HG02943 (cell line): Measurements from ENCODE around the gene ANXA9.

ENCODE experiments used
- ATAC-seq: cut with Tn5 transposase; IDR thresholded peaks from one replicate; pipeline ENCODE4 v1.9.1; 2021; ENCODE audit warnings: mild to moderate bottlenecking, low read depth, moderate library complexity; ENCODE audit not compliant: unreplicated experiment

The ANXA9 gene

GRCh38 chr1:150981805-150982712 is at the start of gene ANXA9:
ANXA9 (plus strand) TSS chr1:150982292; CDS start chr1:150983106, 814 bp downstream.
- no peak for ATAC-seq

DNA sequence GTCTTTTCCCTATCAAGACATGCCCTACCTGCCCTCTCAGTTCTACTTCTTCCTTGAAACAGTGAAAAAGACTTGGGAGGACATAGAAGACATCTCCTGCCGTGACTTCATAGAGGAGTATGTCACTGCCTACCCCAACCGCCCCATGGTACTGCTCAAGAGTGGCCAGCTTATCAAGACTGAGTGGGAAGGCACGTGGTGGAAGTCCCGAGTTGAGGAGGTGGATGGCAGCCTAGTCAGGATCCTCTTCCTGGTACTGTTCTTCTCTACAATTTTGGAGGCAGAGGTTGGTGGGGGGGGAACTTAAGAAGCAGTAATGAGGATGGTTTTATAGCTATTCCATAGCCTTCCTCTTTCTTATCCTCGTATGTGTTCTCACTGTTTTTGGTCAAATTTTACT is 37.2 kb upstream of the ANXA9 start:
- ATAC-seq = no peak

GRCh38 chr1:150954708-150955107 is 27.4 kb upstream of the ANXA9 start:
- no peak for ATAC-seq

- ATAC-seq = no peak
Observed at GRCh38 chr1:150955280-150955679, 26.8 kb upstream of the ANXA9 start.

- no peak for ATAC-seq
Observed at GRCh38 chr1:150957666-150958065, 24.4 kb upstream of the ANXA9 start.

DNA sequence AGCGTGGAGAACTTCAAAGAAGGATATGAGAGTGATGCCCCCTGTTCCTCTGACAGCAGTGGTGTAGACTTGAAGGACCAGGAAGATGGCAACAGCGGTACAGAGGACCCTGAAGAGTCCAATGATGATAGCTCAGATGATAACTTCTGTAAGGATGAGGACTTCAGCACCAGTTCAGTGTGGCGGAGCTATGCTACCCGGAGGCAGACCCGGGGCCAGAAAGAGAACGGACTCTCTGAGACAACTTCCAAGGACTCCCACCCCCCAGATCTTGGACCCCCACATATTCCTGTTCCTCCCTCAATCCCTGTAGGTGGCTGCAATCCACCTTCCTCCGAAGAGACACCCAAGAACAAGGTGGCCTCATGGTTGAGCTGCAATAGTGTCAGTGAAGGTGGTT is 21.4 kb upstream of the ANXA9 start:
- no peak for ATAC-seq

DNA sequence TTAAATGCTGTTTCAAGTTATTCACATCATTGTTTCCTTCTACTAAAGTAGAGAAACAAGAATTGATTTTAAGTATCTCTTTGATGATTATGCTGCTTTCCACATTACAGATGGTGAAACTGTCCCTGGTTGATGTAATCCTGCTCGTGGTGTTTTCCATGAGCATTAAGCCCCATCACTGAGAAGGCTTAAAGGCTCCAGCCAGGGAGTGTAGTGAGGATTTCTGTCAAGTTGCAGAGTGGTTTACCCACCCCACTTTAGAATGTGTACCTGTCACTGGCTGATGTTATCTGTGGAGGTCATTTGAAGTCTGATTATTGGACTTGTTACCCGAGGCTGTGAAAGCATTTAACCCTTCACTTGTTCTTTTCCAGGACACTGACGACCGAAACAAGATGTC is 20.3 kb upstream of the ANXA9 start:
- ATAC-seq = no peak

- no peak for ATAC-seq
Observed at GRCh38 chr1:150963321-150964163, 18.6 kb upstream of the ANXA9 start.

DNA sequence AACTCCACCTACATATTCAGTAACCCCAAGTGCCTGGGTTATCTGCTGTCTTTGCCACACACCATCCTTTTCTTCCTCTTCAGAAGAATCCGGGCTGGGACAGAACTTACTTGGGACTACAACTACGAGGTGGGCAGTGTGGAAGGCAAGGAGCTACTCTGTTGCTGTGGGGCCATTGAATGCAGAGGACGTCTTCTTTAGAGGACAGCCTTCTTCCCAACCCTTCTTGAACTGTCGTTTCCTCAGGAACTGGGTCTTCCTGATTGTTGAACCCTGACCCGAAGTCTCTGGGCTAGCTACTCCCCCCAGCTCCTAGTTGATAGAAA is 18.0 kb upstream of the ANXA9 start:
- ATAC-seq = no peak

DNA sequence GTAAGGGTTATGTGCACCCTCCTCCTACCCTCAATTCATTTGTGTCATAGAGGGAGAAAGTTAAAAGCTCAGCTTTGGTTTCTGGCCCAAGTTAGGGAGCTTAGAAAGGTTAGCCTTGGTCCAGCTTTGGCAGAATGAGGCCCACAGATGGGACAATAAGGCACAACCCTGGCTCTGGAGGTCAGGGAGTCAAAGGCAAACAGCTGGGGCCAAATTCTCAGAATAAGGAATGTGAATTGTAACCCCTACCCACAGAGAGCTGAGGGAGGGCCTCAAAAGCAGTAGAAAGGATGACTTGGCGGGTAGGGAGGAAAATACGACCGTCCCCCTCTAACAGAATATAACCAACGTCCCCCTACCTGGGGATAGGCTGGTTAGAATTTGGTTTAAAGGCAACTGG is 16.5 kb upstream of the ANXA9 start:
- ATAC-seq = no peak

DNA sequence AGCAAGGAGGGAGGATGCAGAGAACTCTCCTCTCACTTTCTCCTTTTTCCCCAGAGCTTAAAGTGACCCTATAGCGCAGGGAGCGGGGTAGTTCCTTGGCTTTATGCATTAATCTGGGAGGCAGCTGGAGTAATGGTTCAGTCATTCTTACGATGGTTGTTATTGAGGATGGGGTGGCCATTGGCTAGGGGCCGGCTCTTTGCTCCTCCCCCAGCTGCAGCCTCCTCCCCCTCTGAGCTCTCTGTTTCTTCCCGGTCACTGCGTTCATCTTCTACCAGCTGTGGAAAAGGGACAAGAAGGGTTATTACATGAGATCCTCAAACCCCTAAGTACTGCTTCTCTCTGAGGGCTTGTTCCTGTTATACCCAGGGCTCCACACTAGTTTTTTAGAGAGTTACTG is 16.1 kb upstream of the ANXA9 start:
- no peak for ATAC-seq

GRCh38 chr1:150967936-150968335 is 14.2 kb upstream of the ANXA9 start:
- no peak for ATAC-seq

DNA sequence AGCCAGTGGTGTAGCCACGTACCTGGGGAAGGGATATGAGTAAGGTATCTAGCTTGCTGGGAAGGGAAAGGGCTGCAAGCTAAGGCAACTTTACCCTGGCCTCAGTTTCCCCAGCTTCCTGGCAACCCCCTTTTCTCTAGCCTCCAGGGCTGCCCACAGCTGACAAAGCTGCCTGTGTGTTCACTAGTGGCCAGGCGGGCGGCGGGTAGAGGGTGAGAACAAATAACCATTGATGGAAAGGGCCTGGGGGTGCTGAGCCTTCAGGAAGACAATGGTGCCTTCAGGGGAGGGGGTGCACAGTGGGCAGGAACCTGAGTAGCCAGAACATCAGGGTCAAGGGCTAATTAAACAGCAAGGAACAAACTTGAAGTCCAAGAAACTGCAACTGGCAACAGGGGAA is 13.6 kb upstream of the ANXA9 start:
- no peak for ATAC-seq

DNA sequence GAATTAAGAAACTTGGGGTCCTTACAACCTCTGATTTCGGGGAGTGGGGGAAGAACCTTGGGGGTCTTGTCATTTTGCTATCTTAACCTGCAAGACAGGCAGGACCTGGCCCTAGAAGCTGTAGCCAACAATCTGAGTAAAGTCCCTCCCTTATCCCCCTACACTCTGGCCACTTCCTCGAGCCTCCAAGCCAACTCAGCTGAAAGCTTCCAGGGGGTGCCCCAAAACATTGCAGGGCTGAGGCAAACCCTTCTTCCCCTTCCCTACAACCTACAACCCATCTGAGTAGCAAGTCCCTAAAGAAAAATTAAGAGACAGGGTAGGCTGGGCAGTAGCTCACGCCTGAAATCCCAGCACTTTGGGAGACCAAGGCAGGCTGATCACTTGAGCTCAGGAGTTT is 12.5 kb upstream of the ANXA9 start:
- no peak for ATAC-seq

- ATAC-seq = no peak
Observed at GRCh38 chr1:150970808-150971582, 11.1 kb upstream of the ANXA9 start.

DNA sequence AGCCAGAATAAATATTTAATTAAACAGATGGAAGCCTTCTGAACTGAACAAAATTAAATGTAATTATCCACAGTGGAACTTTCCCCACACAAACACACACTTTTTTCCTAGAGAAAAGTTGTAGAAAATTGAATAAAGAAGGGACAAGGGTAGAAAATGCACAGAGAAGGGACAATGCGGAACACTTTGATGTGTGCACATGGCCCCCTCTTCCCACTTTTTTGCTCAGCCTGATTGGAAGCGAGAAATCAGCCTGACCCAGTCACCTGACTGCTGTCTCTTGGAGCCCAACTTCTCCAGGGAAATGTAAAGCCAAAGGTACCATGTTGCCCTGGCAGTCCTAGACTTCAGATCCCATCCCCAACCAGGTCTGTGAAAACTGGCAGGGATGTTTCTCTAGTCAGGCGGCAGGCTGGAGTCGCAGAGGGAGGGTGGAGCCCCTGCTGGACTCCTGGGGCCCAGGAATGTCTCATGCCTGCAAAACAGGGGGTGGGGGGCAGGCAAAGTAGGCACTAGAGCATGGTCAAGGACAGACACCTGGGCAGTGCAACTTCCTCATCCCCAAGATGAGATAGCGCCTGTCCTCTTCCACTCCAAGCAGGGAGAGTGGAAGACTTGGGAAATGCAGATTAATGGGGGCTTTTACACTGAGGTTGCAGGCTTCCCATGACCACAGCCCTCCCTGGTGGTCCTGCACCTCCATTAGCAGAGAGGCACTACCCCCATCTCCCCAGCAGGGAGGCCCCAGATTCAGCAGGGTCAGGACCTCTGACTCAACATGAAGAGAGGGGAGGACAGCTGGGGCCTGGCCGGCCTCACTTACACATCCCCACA is 10.3 kb upstream of the ANXA9 start:
- ATAC-seq = no peak

DNA sequence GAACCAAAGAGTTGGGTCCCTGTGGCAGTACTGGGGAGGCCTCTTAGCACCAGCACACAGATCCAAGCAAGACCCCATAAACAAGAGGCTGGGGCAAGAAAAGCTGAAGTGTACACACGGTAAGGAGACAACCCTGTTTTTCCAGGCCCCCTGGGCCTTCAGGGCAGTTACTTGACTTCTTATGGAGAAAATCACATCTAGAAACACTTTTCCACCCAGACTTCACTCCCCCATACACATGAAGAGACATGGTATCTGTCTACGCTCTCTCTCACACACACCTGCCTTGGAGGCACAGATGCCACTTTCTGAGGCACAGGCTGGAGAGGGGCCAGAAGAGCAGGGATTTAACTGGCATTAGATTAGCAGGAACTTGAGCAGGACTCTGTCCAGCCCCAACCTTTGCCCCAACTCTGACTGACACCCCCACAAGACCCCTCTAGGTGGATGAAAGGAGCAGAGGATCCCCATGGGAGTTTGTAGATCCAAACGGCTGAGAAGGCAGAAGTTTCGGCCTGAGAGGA is 9.6 kb upstream of the ANXA9 start:
- no peak for ATAC-seq

DNA sequence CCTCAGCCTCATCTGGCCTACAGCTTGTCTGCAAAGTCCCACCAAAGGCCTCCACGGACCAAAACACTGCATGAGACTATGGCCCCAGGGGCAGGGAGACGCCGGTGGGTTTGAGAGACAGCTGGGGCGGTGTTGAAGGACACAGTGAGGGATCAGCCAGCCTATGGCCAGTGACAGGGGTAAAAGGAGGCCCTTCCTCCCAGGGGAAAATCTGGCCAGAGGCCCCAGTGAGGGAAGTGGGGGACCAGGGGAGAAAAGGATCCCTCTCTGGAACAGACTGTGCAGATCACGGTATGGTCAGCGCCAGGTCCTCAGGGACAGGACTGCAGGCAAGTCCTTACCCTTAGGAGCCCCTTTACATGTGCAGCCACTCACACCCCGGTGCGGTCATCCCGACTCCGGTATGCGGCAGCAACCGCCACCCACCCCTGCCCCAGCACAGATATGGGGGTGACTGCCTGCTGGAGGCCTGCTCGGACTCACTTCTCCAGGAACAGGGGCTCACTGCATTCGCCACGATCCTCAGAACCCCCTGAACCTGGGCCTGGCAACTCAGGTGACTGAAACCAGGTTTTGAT is 8.7 kb upstream of the ANXA9 start:
- no peak for ATAC-seq

- peak; percentile 45 for ATAC-seq
Observed at GRCh38 chr1:150973836-150974579, 8.1 kb upstream of the ANXA9 start.
